DMS114 treated with DMSO at 0.1 percent for 48 hours (cell line): Measurements from ENCODE around the gene DAAM1.

ENCODE experiments used
- DNase-seq: peaks from one replicate; lab custom pipeline; 2025; ENCODE audit not compliant: unreplicated experiment; lab: John Stamatoyannopoulos, UW

The DAAM1 gene

DNA sequence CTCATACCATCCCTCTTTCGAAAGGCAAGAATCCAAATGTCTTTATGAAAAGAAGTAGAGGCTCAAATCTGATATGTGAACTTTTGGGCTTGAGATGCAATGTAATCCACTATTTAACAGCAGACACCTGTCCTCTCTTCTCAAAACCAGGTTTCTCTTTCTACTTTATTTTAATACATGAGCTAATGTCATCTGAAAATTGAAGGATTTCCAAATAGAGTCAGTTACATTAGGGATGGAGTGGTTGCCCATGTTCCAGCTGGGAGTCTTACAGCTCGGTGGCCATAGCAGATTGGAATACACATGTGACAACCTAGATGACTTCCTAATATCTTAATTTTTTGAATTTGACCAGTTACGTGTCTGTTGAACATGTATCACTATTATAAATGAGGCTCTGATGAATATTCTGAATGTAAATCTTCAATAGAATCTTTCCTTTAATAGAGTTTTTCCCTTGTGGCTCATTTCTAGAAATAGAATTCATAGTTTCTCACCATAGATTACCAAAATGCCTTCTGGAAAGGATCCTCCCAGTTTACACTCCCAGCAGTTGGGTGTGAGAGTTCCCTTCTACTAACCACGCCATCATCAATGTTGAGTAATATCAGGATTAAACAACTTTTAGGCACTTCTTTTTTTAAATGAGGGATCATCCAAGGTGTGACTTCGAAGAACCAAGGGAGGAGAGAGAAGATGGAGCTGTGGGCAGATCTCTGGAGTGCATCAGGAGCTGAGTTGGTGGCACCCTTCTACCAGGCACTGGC lies 227.6 kb downstream of the DAAM1 start:
- no peak for DNase-seq

DNA sequence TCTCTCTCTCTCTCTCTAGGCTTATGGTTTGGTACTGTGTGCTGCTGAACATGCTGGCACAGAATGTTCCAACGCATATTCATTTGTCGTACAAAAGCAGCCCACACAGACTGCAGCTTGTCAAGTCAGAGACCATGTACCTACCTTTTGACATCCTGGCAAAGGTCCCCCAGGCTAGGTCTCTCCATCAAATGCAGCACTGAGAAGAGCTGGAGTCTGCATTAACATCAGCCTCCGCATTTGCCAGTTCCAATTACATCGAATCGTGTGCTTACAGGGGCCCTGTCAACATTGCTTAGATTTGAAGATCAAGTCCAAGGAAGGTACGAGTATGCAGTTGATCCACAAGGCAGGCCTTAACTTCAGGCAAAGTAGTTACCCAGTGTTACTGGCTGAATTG lies 228.8 kb downstream of the DAAM1 start:
- DNase-seq = no peak

DNA sequence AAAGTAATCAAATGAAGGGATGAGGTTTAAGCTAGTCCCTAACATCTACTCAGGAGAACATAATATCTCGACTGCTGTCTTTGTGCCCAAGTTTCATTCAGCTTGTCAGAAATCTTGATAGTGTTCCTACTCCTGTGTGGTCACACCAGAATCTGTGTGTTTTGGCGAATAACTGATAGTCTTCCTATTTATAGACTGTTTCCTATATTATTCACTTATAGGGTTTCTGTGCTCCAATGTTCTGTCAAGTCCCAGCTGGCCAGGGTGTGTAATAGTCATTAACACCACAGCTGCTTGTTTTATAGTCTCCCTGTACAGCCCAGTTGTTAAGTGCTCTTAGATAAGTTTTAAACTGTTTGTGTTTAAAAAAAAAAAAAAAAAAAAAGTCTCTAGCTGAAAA lies 230.8 kb downstream of the DAAM1 start:
- DNase-seq = no peak
